Anterior cingulate cortex (tissue), 58 donors: ENCODE results near the gene TCTN1.
"Not testable (repeated sequence)": the region's sequence is repeated elsewhere in the genome, so short reads cannot be mapped to it uniquely, and the experiment has no call there.

ENCODE experiments used
- DNase-seq, 58 donors: peaks; one replicate each; lab custom pipeline; 2025; lab: John Stamatoyannopoulos, UW

The TCTN1 gene

GRCh38 chr12:110635055-110635454 is 21.1 kb downstream of the TCTN1 start:
- no peak for DNase-seq

GRCh38 chr12:110636516-110636915 is 22.6 kb downstream of the TCTN1 start:
- DNase-seq = no peak

- DNase-seq = no peak
Measured at GRCh38 chr12:110637869-110638441, 24.0 kb downstream of the TCTN1 start.

DNA sequence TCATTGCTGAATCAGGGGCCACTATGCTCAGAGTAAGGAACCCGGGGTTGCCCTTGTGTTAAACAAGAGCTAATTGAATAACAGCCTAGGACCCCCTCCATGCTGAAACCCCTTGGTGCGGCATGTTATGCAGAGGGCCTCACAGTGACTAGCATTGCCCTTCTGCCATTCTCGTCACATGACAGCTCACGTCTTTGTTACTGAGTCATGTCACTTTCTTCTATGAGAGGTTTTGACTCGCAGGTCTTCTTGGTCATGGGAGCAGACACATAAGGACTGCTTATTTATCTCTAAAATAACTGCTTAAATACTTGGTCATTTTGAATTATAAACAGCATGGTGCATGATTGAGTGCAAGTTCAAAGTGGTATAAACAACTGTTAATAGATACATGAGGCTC is 24.9 kb downstream of the TCTN1 start:
- no peak for DNase-seq

- DNase-seq = peak in 4 of 58 donors; percentile 11 to 52 (median 38)
Measured at GRCh38 chr12:110639336-110640141, 25.6 kb downstream of the TCTN1 start.

- DNase-seq = peak in 13 of 58 donors; percentile 9 to 74 (median 19)
Measured at GRCh38 chr12:110640275-110641025, 26.5 kb downstream of the TCTN1 start.

DNA sequence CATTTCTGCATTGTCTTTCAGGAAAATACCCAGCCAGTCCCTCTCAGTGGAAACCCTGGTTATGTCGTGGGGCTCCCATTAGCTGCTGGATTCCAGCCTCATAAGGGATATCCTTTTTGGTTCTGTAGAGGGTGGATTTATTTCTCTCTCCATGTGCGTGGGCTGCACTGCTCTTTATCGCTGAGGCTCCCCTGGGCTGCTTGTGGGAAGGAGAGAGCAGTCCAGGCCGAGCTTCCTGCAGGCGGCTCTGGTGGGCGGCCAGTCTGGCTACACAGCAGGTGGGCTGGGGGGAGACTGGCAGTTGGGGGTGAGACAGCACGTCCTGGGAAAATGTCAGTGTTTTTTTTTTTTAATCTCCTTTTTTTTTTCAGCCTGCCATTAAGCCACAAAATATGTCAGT is 27.6 kb downstream of the TCTN1 start:
- DNase-seq = peak in 24 of 58 donors; percentile 10 to 59 (median 18)

DNA sequence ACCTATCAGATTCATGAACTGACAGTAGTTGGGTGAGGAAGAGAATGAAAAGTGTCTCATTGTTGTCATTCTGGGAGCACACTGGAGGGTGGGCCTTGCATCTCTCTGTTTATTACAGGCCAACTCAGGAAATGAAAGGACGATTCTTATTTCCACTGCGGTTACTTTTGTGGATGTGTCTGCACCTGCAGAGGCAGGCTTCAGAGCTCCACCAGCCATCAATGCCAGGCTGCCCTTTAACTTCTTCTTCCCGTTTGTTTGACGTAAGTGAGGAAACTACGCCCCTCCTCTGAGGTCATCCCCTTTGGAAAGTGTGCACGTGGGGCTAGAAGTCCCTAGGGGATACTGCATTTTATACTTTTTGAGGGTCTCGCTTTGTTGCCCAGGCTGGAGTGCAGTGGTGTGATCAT is 33.7 kb downstream of the TCTN1 start:
- DNase-seq = no peak

GRCh38 chr12:110649341-110649847 is 35.5 kb downstream of the TCTN1 start:
- DNase-seq = peak in 23 of 58 donors; percentile 11 to 62 (median 25)

DNA sequence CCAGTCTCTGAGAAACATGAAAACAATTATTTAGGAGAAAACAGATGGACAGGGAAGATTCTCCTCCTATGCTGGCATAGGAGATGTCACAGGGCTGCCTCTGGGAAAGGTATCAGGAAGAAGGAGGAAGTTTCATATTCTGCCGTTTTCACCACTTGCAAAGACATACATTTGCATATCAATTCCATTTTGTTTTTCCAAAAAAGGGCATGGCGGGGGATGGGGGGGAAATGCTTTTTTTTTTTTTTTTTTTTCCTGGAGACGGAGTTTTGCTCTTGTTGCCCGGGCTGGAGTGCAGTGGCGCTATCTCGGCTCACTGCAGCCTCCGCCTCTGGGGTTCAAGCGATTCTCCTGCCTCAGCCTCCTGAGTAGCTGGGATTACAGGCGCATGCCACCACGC is 40.3 kb downstream of the TCTN1 start:
- not testable (repeated sequence) for DNase-seq

GRCh38 chr12:110656071-110656655 is 42.2 kb downstream of the TCTN1 start:
- peak in 1 of 58 donors; percentile 4 for DNase-seq

DNA sequence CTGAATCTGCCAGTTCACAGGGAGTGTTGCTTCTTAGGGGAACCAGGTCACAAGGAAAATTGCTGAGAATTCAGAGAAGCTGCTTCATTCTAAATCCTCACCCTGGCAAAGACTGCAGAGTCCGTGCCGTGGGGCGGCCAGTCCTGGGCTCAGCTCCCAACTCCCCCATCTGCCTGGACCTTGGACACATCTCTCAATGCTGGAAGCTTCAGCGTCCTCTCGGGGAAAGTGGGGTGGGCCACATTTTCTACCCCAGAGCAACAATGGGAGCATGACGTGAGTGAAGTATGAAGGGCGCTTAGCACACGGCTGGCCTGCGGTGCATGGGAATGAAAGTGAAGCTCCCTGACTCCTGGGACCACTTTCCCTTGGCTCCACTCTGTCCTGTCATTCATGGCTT is 43.8 kb downstream of the TCTN1 start:
- DNase-seq = peak in 37 of 58 donors; percentile 10 to 76 (median 35)

GRCh38 chr12:110658242-110658641 is 44.3 kb downstream of the TCTN1 start:
- no peak for DNase-seq

GRCh38 chr12:110658878-110659277 is 44.9 kb downstream of the TCTN1 start:
- peak in 15 of 58 donors; percentile 4 to 40 (median 18) for DNase-seq

- DNase-seq = peak in 3 of 58 donors; percentile 10 to 40 (median 16)
Measured at GRCh38 chr12:110661337-110661972, 47.5 kb downstream of the TCTN1 start.

DNA sequence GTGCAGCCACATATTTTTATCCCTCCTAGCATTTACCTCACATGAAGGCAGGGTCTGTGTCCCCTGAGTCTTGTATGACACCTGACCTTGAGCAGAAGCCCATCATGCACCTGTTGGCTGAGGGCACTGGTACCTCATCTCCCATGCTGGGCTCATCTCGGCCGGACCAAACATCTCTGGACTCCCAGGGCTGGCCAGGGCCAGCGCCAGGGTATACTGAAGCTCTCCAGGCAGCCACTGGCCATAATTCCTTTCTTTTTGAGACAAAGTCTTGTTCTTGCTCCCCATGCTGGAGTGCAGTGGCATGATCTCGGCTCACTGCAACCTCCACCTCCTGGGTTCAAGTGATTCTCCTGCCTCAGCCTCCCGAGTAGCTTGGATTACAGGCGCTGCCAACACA is 53.0 kb downstream of the TCTN1 start:
- no peak for DNase-seq

DNA sequence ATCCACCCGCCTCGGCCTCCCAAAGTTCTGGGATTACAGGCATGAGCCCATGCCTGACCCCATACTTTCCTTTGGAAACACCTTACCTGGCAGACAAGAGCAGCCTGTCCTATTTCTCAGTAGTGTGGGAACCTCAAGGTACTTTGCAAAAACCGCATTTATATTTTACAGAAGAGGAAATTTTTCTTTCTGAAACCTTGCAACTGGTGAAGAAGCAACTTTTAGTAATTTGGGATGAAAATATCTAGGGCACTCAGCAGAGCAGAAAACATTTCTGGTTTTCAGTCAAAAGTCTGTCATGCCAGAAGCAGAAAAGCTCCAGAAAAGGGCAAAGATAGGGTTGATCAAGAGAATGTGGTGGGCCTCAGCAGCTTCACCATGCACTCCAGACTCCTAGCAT is 53.7 kb downstream of the TCTN1 start:
- DNase-seq = no peak

DNA sequence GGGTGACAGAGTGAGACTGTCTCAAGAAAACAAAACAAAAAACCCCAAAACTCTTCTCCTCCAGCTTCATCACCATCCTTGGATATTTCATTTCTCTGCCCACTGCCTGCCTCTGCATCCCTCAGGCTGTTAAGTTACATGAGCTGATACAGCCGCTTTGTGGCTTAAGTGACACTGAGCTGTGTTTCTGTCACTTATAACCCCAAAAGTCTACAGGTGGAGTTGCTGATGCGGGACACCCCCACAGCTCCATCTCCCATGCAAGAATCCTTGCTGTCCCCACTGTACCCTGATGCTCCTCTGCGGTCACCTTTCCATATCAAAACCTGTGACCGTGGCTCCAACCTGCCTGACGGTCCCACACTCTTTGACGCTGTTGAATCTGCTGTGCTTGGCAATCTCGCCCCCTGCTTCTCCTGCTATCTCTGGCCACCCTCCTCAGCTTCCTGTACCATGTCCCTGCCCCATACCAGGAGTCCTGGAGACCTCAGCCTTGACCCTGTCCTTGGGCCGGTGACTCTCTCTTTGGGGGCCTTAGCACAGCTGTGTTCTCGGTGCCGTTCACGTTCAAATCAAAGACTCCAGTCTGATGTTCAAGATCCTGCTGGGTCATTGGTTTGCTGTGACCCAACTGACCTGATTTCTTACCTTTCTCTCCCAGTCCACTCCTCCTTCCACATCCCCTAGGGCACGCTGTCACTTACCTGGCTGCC is 54.7 kb downstream of the TCTN1 start:
- DNase-seq = no peak

GRCh38 chr12:110669193-110669502 is 55.2 kb downstream of the TCTN1 start:
- no peak for DNase-seq
